Glutamatergic neuron (in vitro differentiated cells): ENCODE results near the gene PCDHGA11. TPM values are rescaled to one million over a fixed set of nuclear protein-coding genes. Genes with fewer than 3 reads are reported as not detected.
A peak's percentile ranks its signal among the peaks of the same experiment; 100 is the strongest.
"Not testable (repeated sequence)": the region's sequence is repeated elsewhere in the genome, so short reads cannot be mapped to it uniquely, and the experiment has no call there.

Experiments
- DNase-seq: peaks from one replicate; pipeline ENCODE4 v3.0.0; 2022
- H3K27ac Mint-ChIP-seq: one replicate; pipeline ENCODE4 v1.8.0; 2020; ENCODE audit warnings: mild to moderate bottlenecking, mixed read lengths, inconsistent platforms; ENCODE audit not compliant: unreplicated experiment
- H3K27me3 Mint-ChIP-seq: one replicate; pipeline ENCODE4 v1.8.0; 2020; ENCODE audit warnings: mild to moderate bottlenecking, moderate library complexity, mixed read lengths, inconsistent platforms; ENCODE audit not compliant: unreplicated experiment
- H3K36me3 Mint-ChIP-seq: one replicate; pipeline ENCODE4 v1.8.0; 2020; ENCODE audit warnings: mild to moderate bottlenecking, mixed read lengths, inconsistent platforms; ENCODE audit not compliant: unreplicated experiment
- H3K4me1 Mint-ChIP-seq: one replicate; pipeline ENCODE4 v1.8.0; 2020; ENCODE audit warnings: mild to moderate bottlenecking, low read depth, mixed read lengths, inconsistent platforms; ENCODE audit not compliant: unreplicated experiment
- H3K4me3 Mint-ChIP-seq: one replicate; pipeline ENCODE4 v1.8.0; 2020; ENCODE audit warnings: mild to moderate bottlenecking, mixed read lengths, inconsistent platforms; ENCODE audit not compliant: unreplicated experiment
- H3K9me3 Mint-ChIP-seq: one replicate; pipeline ENCODE4 v1.8.0; 2020; ENCODE audit warnings: mild to moderate bottlenecking, moderate library complexity, mixed read lengths, inconsistent platforms; ENCODE audit not compliant: unreplicated experiment
- CTCF ChIP-seq: fragments of 200-600 bp; sonication (generic); IDR thresholded peaks from one replicate; pipeline ENCODE4 v1.5.0; 2021; ENCODE audit not compliant: partially characterized antibody, unreplicated experiment
- total RNA-seq: library from RNA; stranded (reverse); fragmentation: NEBNext Ultra II Directional; extraction: Animal tissue kit (Norgen Biotek cat#: 25700); gene quantifications from one replicate; pipeline ENCODE4 v1.2.1, GENCODE V29; 2021; ENCODE audit not compliant: unreplicated experiment

PCDHGA11 gene
- total RNA-seq, 1 donor from 2014 or later = 12.5 TPM

- H3K4me1 Mint-ChIP-seq = peaks cover 3% of the 10 kb centered on the region
- H3K36me3 Mint-ChIP-seq = peaks cover 75% of the 10 kb centered on the region
- TF ChIP-seq CTCF = no peak
- peak overlapping the region; percentile 63 for H3K4me3 Mint-ChIP-seq
- H3K27ac Mint-ChIP-seq = no peak overlapping the region
- no peak for DNase-seq
- peaks cover 43% of the 10 kb centered on the region for H3K9me3 Mint-ChIP-seq
- H3K27me3 Mint-ChIP-seq = peaks cover 8% of the 10 kb centered on the region
Observed at GRCh38 chr5:141388661-141389060, 32.2 kb upstream of the PCDHGA11 start.

- Mint-ChIP-seq H3K4me1 (peaks cover 3% of the 10 kb centered on the region), H3K9me3 (peaks cover 48% of the 10 kb centered on the region), H3K4me3 (peak overlapping the region; percentile 74), H3K36me3 (peaks cover 74% of the 10 kb centered on the region), H3K27me3 (peaks cover 8% of the 10 kb centered on the region), H3K27ac (peak overlapping the region; percentile 56)
- no peak for TF ChIP-seq CTCF
- no peak for DNase-seq
Observed at GRCh38 chr5:141389153-141390042, 31.5 kb upstream of the PCDHGA11 start.

GRCh38 chr5:141392429-141393198 lies 28.2 kb upstream of the PCDHGA11 start, which contains the start of gene PCDHGA8:
PCDHGA8 (plus strand) TSS chr5:141392633; CDS start chr5:141392814, 181 bp downstream.
- Mint-ChIP-seq H3K4me3 (no peak within 1 kb of the TSS), H3K27ac (peak within 1 kb of the TSS; percentile 48)

GRCh38 chr5:141393267-141393666 lies 27.6 kb upstream of the PCDHGA11 start:
- H3K36me3 Mint-ChIP-seq = peaks cover 67% of the 10 kb centered on the region
- H3K27ac Mint-ChIP-seq = peak overlapping the region; percentile 48
- no peak overlapping the region for H3K4me3 Mint-ChIP-seq
- peaks cover 3% of the 10 kb centered on the region for H3K4me1 Mint-ChIP-seq
- no peak for DNase-seq
- H3K27me3 Mint-ChIP-seq = peaks cover 12% of the 10 kb centered on the region
- H3K9me3 Mint-ChIP-seq = peaks cover 46% of the 10 kb centered on the region
- TF ChIP-seq CTCF = no peak

More at GRCh38 chr5:141392429-141393198, 28.2 kb upstream of the PCDHGA11 start, which contains the start of gene PCDHGA8:
- TF ChIP-seq CTCF = no peak
- DNase-seq = no peak
- H3K4me1 Mint-ChIP-seq = peaks cover 3% of the 10 kb centered on the region
- peaks cover 69% of the 10 kb centered on the region for H3K36me3 Mint-ChIP-seq
- H3K27me3 Mint-ChIP-seq = peaks cover 12% of the 10 kb centered on the region
- H3K9me3 Mint-ChIP-seq = peaks cover 48% of the 10 kb centered on the region

- Mint-ChIP-seq H3K36me3 (peaks cover 65% of the 10 kb centered on the region), H3K9me3 (peaks cover 41% of the 10 kb centered on the region)
- not testable (repeated sequence) for H3K27ac Mint-ChIP-seq
Observed at GRCh38 chr5:141394401-141395187, 26.3 kb upstream of the PCDHGA11 start.

GRCh38 chr5:141397756-141398551 lies 22.9 kb upstream of the PCDHGA11 start, which contains the start of gene PCDHGB5:
PCDHGB5 (plus strand) TSS chr5:141397947; CDS start chr5:141398128, 181 bp downstream.
- not testable (repeated sequence) for H3K4me3 Mint-ChIP-seq, H3K4me1 Mint-ChIP-seq, H3K27me3 Mint-ChIP-seq, H3K27ac Mint-ChIP-seq, DNase-seq
- peaks cover 53% of the 10 kb centered on the region for H3K36me3 Mint-ChIP-seq
- H3K9me3 Mint-ChIP-seq = peaks cover 29% of the 10 kb centered on the region

More at GRCh38 chr5:141394401-141395187, 26.3 kb upstream of the PCDHGA11 start:
- not testable (repeated sequence) for H3K4me3 Mint-ChIP-seq, DNase-seq, H3K4me1 Mint-ChIP-seq, H3K27me3 Mint-ChIP-seq
